Transverse colon (tissue), 4 donors: ENCODE results near the gene UPF3A. TPM values are rescaled to one million over a fixed set of nuclear protein-coding genes. Genes with fewer than 3 reads are reported as not detected.
"Not testable (repeated sequence)": the region's sequence is repeated elsewhere in the genome, so short reads cannot be mapped to it uniquely, and the experiment has no call there.

Source experiments
- DNase-seq: peaks from one replicate; pipeline ENCODE4 v3.0.0-alpha.2; 2019
- H3K27ac ChIP-seq, 4 donors: fragments of 200-600 bp; sonication (generic); 2 replicates each; pipeline ENCODE4 v1.5.1; 2016 to 2018; ENCODE audit warnings: inconsistent platforms in 4 of 4
- H3K27me3 ChIP-seq: fragments of 200-600 bp; sonication (generic); 2 replicates; pipeline ENCODE4 v1.5.1; 2017; ENCODE audit warnings: inconsistent platforms
- H3K36me3 ChIP-seq, 4 donors: fragments of 200-600 bp; sonication (generic); 2 replicates each; pipeline ENCODE4 v1.5.1; 2017 to 2019; ENCODE audit warnings: inconsistent platforms in 4 of 4
- H3K4me1 ChIP-seq, 4 donors: fragments of 200-600 bp; sonication (generic); 2 replicates each; pipeline ENCODE4 v1.5.1; 2017 to 2020; ENCODE audit warnings: inconsistent platforms in 4 of 4
- H3K4me3 ChIP-seq, 4 donors: fragments of 200-600 bp; sonication (generic); 1 replicate in 1 of 4; 2 replicates in 3 of 4; pipeline versions ENCODE4 v1.5.1 to v1.6.1; 2017 to 2019; ENCODE audit warnings: inconsistent platforms in 4 of 4
- H3K9me3 ChIP-seq, 2 donors: fragments of 200-600 bp; sonication (generic); 2 replicates each; pipeline ENCODE4 v1.5.1; 2017 to 2019; ENCODE audit warnings: inconsistent platforms in 2 of 2
- EP300 ChIP-seq: sonication (generic); formaldehyde crosslinking; IDR thresholded peaks from one replicate; pipeline ENCODE4 v1.6.1; 2017; ENCODE audit warnings: antibody characterized with exemption, low read depth
- POLR2A ChIP-seq: fragments of 450-650 bp; IDR thresholded peaks from one replicate; pipeline ENCODE4 v1.6.1; 2016; ENCODE audit warnings: antibody characterized with exemption, mild to moderate bottlenecking, moderate library complexity
- POLR2AphosphoS5 ChIP-seq, 3 donors: sonication (generic); formaldehyde crosslinking; IDR thresholded peaks; one replicate each; pipeline ENCODE4 v1.6.1; 2016; ENCODE audit warnings: antibody characterized with exemption in 3 of 3
- WGBS, 2 donors: methylation state at CpG; one replicate each; pipeline ENCODE4 v1.1.5; 2018; ENCODE audit warnings: low coverage in 1 of 2; 5-methylcytosine and 5-hydroxymethylcytosine counted together
- in situ Hi-C, 4 donors: fragments of 200-750 bp; cut with MboI; loops; one replicate each; pipeline versions ENCODE4 v1.15.0 to v1.15.1; 2017; ENCODE audit warnings: low sequenced_read_pairs in 3 of 4, low pct_ligation_motif_present in 1 of 4, low pct_unique_long_range_greater_than_20kb in 1 of 4
- intact Hi-C: fragments of 100-400 bp; cut with DNase I; formaldehyde crosslinking; loops from one replicate; pipeline ENCODE4 v1.15.1; 2023; ENCODE audit warnings: low total_unique reads
- total RNA-seq, 4 donors: library from RNA; depleted of rRNA; stranded (reverse); fragments of >200 nt; gene quantifications; one replicate each; pipeline ENCODE4 v1.1.0, GENCODE V29; 2016
- TF ChIP-seq, protein P1 (sequence below), 5 experiments: fragments of 200-600 bp in 3 of 5; fragments of 450-650 bp in 2 of 5; sonication (generic) in 3 of 5; IDR thresholded peaks; 1 replicate in 2 of 5; 2 replicates in 3 of 5; pipeline ENCODE4 v1.5.1; 2016 to 2017; ENCODE audit warnings: antibody characterized with exemption in 5 of 5, inconsistent platforms in 3 of 5, mild to moderate bottlenecking in 2 of 5, moderate library complexity in 1 of 5

The UPF3A gene
- total RNA-seq, 4 donors from 2014 or later: 15.3 to 49.7 (median 36.4) TPM

GRCh38 chr13:114334305-114335053 lies 53.1 kb downstream of the UPF3A start:
- H3K4me3 ChIP-seq: no peak overlapping the region
- intact Hi-C loops: no loop called here

DNA sequence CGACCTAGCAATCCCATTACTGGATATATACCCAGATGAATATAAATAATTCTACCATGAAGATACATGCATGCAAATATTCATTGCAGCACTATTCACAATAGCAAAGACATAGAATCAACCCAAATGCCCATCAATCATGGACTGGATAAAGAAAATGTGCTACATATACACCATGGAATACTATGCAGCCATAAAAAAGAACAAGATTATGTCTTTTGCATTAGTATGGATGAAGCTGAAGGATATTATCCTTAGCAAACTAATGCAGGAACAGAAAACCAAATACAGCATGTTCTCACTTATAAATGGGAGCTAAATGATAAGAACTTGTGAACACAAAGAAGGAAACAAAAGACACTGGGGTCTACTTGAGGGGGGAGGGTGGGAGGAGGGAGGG lies 55.1 kb downstream of the UPF3A start:
- H3K9me3 ChIP-seq, DNase-seq, H3K27ac ChIP-seq, H3K36me3 ChIP-seq, intact Hi-C loops, H3K4me3 ChIP-seq, H3K27me3 ChIP-seq, in situ Hi-C loops: not testable (repeated sequence)
- peaks cover 0 to 15% (median 1%) of the 10 kb centered on the region in 4 donors for H3K4me1 ChIP-seq
- WGBS, 2 donors: 68 to 83% methylated on average over 1 of the region's 1 CpG

More at GRCh38 chr13:114334305-114335053, 53.1 kb downstream of the UPF3A start:
- H3K36me3 ChIP-seq: no peaks in the 10 kb centered on the region
- H3K27me3 ChIP-seq: no peaks in the 10 kb centered on the region
- WGBS, 2 donors: 46 to 53% methylated on average over 5 of the region's 5 CpGs
- DNase-seq: no peak
- H3K9me3 ChIP-seq: no peaks in the 10 kb centered on the region
- in situ Hi-C loops: no loop called here
- H3K27ac ChIP-seq: no peak overlapping the region
- peaks cover 0 to 9% (median 0%) of the 10 kb centered on the region in 4 donors for H3K4me1 ChIP-seq
- TF ChIP-seq, protein P1, sequence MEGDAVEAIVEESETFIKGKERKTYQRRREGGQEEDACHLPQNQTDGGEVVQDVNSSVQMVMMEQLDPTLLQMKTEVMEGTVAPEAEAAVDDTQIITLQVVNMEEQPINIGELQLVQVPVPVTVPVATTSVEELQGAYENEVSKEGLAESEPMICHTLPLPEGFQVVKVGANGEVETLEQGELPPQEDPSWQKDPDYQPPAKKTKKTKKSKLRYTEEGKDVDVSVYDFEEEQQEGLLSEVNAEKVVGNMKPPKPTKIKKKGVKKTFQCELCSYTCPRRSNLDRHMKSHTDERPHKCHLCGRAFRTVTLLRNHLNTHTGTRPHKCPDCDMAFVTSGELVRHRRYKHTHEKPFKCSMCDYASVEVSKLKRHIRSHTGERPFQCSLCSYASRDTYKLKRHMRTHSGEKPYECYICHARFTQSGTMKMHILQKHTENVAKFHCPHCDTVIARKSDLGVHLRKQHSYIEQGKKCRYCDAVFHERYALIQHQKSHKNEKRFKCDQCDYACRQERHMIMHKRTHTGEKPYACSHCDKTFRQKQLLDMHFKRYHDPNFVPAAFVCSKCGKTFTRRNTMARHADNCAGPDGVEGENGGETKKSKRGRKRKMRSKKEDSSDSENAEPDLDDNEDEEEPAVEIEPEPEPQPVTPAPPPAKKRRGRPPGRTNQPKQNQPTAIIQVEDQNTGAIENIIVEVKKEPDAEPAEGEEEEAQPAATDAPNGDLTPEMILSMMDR (IDR thresholded peaks at IDR 0.05): no peak
- no peak for TF ChIP-seq POLR2A
- no peak for TF ChIP-seq POLR2AphosphoS5 (IDR thresholded peaks at IDR 0.05)
- no peak for TF ChIP-seq EP300

DNA sequence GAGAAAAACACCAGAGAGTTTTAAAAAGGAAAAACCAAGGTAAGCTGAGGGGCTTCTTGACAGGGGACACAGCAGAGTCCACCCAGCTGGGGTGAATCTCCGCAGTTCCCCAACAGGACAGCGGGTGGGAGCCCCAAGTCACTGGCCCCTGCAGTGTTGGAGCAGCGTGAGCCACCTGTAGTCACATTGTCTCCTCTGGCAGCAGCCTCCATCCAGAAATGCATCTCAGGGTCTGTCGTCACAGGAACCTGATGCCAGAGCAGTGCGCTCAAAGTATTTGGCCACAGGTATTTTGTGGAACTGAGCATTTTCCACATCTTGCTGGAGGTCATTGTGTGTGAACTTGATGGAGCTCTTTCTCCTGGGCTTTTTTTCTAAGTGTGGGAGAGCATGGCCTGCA lies 57.6 kb downstream of the UPF3A start:
- Histone ChIP-seq H3K27ac (no peak overlapping the region), H3K4me3 (no peak overlapping the region), H3K9me3 (no peaks in the 10 kb centered on the region), H3K36me3 (no peaks in the 10 kb centered on the region), H3K27me3 (no peaks in the 10 kb centered on the region), H3K4me1 (peaks cover 0 to 15% (median 1%) of the 10 kb centered on the region in 4 donors)
- in situ Hi-C loops (no loop called here), intact Hi-C loops (no loop called here)
- 74 to 86% methylated on average over 5 of the region's 5 CpGs for WGBS, 2 donors
- TF ChIP-seq POLR2AphosphoS5 (IDR thresholded peaks at IDR 0.05) (no peak), EP300 (no peak), POLR2A (no peak)
- TF ChIP-seq, protein P1 (IDR thresholded peaks at IDR 0.05): no peak
- no peak for DNase-seq

DNA sequence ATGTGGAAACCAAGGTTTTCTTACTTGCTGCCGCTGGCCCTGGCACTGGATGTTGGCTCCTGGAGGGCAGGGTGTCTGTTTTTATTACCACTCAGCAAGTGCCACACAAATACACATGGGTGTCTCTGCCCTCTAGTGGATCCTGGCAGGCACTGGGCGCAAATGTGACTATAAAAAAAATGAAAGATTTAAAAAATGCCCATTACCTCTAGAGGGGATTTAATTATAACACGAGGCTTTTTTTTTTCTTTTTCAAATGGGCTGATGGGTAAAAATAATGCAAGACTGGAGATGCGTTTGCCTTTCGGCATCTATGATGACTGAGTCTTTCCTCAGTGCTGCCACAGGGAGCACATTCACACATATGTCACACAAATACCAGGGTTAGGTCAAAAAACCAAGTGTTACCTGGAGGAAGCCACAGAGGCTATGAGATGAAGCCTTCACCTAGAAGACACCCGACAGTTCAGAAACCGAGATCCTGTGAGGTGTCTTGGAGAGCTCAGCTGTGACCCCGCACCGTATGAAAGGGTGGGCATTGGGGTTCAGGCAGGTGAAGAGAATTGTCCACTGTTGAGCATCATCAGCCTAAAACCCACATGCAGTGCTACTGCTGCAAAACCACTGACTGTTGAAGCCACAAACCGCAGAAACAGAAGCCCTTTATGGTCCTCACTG lies 58.6 kb downstream of the UPF3A start:
- Histone ChIP-seq H3K36me3 (no peaks in the 10 kb centered on the region), H3K4me3 (no peak overlapping the region), H3K27me3 (no peaks in the 10 kb centered on the region), H3K27ac (no peak overlapping the region), H3K4me1 (peaks cover 0 to 8% (median 1%) of the 10 kb centered on the region in 4 donors), H3K9me3 (no peaks in the 10 kb centered on the region)
- no peak for TF ChIP-seq EP300
- TF ChIP-seq, protein P1 (IDR thresholded peaks at IDR 0.05): peak; percentile 62 to 70 (median 67)
- 43 to 59% methylated on average over 7 to 10 of the region's 10 CpGs for WGBS, 2 donors
- intact Hi-C loops (no loop called here), in situ Hi-C loops (no loop called here)
- DNase-seq: peak; percentile 59
